Retinal pigment epithelial cell (primary cell): ENCODE data around the gene WDFY3.

Source experiments
- DNase-seq: peaks from one replicate; pipeline ENCODE4 v3.0.0-alpha.2; 2010; ENCODE audit warnings: low read depth
- H3K4me3 ChIP-seq: 2 replicates; pipeline ENCODE4 v1.5.1; 2011; ENCODE audit warnings: mild to moderate bottlenecking, low read length, control low read depth, moderate library complexity
- CTCF ChIP-seq: conservative IDR thresholded peaks from 2 replicates; pipeline ENCODE4 v1.5.1; 2011; ENCODE audit warnings: low read depth, low read length, control low read depth, inconsistent platforms

The WDFY3 gene

GRCh38 chr4:84936123-84936522 is 30.4 kb downstream of the WDFY3 start:
- no peak for DNase-seq
- TF ChIP-seq CTCF, result no peak
- no peak overlapping the region for H3K4me3 ChIP-seq

GRCh38 chr4:84932462-84932861 is 34.0 kb downstream of the WDFY3 start:
- no peak for DNase-seq
- no peak for TF ChIP-seq CTCF

GRCh38 chr4:84931961-84932360 is 34.5 kb downstream of the WDFY3 start:
- DNase-seq, result no peak
- no peak overlapping the region for H3K4me3 ChIP-seq
- no peak for TF ChIP-seq CTCF

More at GRCh38 chr4:84932462-84932861, 34.0 kb downstream of the WDFY3 start:
- no peak overlapping the region for H3K4me3 ChIP-seq

- no peak for TF ChIP-seq CTCF
- DNase-seq, result no peak
- H3K4me3 ChIP-seq, result no peak overlapping the region
Observed at GRCh38 chr4:84931274-84931673, 35.2 kb downstream of the WDFY3 start.

GRCh38 chr4:84928089-84928488 is 38.4 kb downstream of the WDFY3 start:
- DNase-seq, result no peak
- no peak overlapping the region for H3K4me3 ChIP-seq
- no peak for TF ChIP-seq CTCF

GRCh38 chr4:84927428-84927827 is 39.1 kb downstream of the WDFY3 start:
- DNase-seq, result no peak
- no peak for TF ChIP-seq CTCF
- no peak overlapping the region for H3K4me3 ChIP-seq

GRCh38 chr4:84925558-84925957 is 40.9 kb downstream of the WDFY3 start:
- no peak for TF ChIP-seq CTCF
- no peak overlapping the region for H3K4me3 ChIP-seq
- no peak for DNase-seq
